Right ventricle myocardium inferior (tissue), 1 donor: ENCODE measurements around the gene SHC3. TPM values are rescaled to one million over a fixed set of nuclear protein-coding genes. Genes with fewer than 3 reads are reported as not detected.

Experiments used
- ATAC-seq: fragments of 200-7000 bp; cut with Tn5 transposase; one replicate; pipeline ENCODE4 v1.9.1; 2020; ENCODE audit warnings: mild to moderate bottlenecking, moderate library complexity
- DNase-seq: peaks from one replicate; pipeline ENCODE4 v3.0.0; 2021; ENCODE audit errors: missing footprints
- intact Hi-C: fragments of 100-400 bp; cut with DNase I; formaldehyde crosslinking; loops from one replicate; pipeline ENCODE4 v1.11.0; 2022
- total RNA-seq: library from RNA; stranded (reverse); fragmentation: NEBNext Ultra II Directional; extraction: Animal tissue kit (Norgen Biotek cat#: 25700); gene quantifications from one replicate; pipeline ENCODE4 v1.2.1, GENCODE V29; 2021
- donor health status: DM: no; HTN: yes; CAD: no; lungs with severe emphysema.

Gene SHC3
- total RNA-seq, 1 donor from 2014 or later, result 1.1 TPM

DNA sequence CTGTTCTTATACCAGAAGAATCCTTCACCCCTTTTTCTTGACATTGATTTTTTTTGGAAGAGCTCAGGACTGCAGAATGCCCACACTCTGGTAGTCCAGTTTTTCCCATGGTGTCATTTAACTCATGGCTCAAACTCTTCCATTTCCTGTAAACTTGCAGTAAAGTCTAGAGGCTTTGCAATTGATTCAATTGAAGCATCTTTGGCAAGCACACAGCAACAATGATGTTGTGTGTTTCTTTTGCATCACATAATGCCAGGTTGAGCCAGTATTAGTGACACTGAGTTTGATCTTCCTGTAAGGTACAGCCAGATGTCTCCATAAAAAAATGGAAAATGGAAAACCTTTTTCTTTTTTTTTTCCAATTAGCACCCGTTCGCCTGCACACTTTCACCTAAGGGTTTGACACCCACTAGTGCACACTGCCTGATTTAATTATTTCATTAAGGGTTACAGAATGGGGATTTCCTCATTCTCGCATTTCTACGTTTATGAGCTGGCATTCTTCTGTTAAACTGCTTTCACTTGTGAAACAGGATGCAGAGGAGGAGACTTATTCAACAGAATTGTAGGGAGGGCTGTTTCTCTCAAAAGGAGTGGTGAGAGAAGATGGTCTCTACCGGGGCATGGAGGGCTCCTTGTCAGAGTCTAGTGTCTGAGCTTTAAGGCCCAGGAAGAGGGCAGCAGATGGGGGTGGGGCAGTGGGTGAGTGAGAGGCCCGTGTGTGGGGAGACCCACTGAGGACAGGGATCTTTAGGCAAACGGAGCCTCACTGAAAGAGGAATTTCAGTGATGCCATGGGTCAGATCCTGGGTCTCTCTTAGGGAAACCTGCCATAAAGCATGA is 189.6 kb downstream of the SHC3 start:
- ATAC-seq, result no peak
- DNase-seq, result no peak
- intact Hi-C loops, result no loop called here

DNA sequence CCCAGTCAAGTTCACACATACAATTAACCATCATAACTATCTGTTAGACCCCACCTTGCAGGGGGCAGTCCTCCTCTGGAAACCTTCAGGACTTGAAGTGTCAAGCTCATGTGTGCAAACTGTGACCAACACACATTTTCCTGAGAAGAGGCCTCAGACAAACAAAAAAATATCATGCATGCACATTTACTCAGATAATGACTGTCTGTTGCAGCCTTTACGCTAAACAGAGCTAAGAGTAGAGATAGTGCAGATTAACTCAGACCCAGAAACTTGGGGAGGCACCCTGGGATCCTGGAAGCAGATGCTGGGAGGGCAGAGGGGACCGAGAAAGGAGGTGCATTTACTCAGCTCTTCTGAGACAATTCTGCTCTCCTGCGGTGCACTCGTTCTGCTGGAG is 191.0 kb downstream of the SHC3 start:
- intact Hi-C loops, result no loop called here
- DNase-seq, result no peak

GRCh38 chr9:88986776-88987175 is 191.8 kb downstream of the SHC3 start:
- no peak for DNase-seq
- intact Hi-C loops, result no loop called here
- no peak for ATAC-seq

More for the DNA sequence above, 191.0 kb downstream of the SHC3 start:
- ATAC-seq, result no peak

GRCh38 chr9:88985616-88986015 is 193.0 kb downstream of the SHC3 start:
- ATAC-seq, result no peak
- intact Hi-C loops, result no loop called here

GRCh38 chr9:88984543-88984883 is 194.1 kb downstream of the SHC3 start:
- intact Hi-C loops, result no loop called here
- ATAC-seq (no peak), DNase-seq (no peak)

More at GRCh38 chr9:88985616-88986015, 193.0 kb downstream of the SHC3 start:
- DNase-seq, result no peak

DNA sequence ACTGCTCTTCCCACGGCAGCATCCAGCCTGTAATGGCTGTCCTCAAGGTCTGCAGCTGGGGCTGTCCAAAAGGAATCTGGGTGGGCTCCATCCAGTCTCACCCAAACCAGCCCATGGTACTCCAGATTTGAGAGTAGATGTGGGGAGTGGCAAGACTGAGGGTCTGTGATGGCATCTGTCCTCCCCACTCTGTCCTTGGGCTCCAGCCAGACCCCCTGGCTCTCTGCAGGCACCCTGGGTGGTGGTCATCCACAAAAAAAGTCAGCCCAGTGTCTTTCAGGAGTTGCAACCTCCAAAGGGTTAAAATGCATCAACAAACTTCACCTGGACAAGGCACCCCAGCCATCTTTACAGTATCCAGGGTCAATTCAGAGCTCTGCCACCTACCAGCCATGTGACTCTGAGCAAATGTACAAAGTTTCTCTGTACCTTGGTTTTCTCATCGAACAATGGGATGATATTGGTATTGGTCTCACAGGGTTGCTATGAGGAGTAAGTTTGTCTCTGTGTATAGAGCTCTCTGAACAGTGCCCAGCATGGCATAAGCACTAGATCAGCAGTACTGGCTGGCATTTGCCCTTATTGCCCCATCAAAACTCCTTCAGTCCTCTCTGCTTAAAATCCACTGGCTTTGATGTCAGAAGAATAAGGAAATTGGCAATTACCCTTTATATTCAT is 194.6 kb downstream of the SHC3 start:
- DNase-seq (no peak), ATAC-seq (no peak)
- intact Hi-C loops, result no loop called here

DNA sequence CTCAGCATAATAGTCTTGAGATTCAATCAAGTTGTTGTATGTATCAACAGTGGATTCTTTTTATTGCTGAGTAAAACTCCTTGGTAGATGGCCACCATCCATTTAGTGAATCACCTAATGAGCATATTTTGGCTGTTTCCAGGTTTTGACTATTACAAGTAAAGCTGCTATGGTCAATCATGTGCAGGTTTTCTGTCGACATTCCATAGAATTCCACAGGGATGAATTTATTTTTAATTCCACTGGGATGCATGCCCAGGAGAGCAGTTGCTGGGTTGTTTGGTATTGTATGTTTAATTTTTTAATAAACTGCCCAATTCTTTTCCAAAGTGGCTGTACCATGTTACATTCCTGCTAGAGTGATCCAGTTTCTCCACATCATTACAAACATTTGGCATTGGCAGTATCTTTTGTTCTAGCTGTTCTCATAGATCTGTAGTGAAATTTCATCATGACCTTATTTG is 197.8 kb downstream of the SHC3 start:
- intact Hi-C loops, result no loop called here
- no peak for ATAC-seq
- DNase-seq, result no peak

DNA sequence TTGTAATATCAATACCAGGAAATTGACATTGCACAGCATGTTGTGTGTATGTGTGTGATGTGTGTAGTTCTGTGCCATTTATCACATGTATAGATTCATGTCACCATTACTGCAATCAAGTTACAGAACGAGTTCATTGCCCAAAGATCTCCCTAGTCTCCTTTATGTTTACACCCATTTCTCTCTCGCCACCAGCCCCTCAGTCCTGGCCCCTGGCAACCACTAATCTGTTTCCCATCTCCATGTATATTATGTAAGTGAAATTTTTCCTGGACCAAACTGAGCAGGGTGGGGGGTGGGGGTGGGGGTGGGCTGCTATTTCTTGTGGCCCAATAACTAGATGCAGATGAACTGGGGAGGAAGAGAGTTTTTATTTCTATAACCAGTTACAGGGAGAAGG is 198.8 kb downstream of the SHC3 start:
- ATAC-seq, result no peak
- no peak for DNase-seq
- intact Hi-C loops, result no loop called here

- intact Hi-C loops, result no loop called here
- DNase-seq (no peak), ATAC-seq (peak; percentile 53)
These were observed 199.6 kb downstream of the SHC3 start for GRCh38 chr9:88979021-88979420.

DNA sequence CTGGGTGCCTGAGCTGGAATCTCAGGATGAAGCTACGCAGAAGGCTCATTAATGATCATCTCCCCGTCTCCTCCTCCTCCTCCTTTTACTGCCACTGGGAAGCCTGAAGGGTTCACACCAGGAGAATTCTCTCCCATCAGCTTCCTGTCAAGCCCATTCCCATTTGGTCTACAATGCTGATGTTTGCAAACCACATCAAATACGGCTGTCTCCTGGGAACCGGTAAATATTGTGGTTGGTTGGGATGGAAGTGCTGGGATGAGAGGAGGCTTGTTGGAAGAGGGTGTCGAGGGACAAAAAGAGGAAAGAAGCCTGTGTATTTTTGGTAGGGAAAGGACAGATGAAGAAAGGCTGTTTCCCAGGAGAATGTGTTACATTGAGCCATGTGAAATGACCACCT is 200.6 kb downstream of the SHC3 start:
- intact Hi-C loops, result no loop called here
- ATAC-seq (peak; percentile 75), DNase-seq (no peak)

GRCh38 chr9:88976890-88977257 is 201.7 kb downstream of the SHC3 start:
- no peak for DNase-seq
- ATAC-seq, result no peak
- intact Hi-C loops, result no loop called here

- DNase-seq (no peak), ATAC-seq (no peak)
- intact Hi-C loops, result no loop called here
These were observed 202.4 kb downstream of the SHC3 start for GRCh38 chr9:88975966-88976889.

DNA sequence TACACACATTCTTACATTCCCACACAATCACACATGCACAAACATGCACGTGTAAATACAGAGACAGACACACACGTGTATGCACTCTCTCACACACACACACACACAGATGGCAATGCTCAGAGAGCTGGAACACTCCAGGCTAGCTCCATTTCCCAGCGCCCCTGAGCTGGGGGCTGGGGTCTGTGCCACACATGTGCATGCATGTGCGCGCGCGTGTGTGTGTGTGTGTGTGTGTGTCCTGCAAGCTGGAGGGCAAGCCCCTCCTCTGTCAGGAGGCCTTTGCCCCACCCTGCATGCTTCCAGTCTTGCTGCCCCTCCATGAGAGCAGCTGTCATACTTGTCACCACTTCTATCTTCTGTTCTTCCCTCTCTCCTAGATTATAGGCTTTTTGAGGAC is 204.0 kb downstream of the SHC3 start:
- ATAC-seq (no peak), DNase-seq (no peak)
- intact Hi-C loops, result no loop called here

DNA sequence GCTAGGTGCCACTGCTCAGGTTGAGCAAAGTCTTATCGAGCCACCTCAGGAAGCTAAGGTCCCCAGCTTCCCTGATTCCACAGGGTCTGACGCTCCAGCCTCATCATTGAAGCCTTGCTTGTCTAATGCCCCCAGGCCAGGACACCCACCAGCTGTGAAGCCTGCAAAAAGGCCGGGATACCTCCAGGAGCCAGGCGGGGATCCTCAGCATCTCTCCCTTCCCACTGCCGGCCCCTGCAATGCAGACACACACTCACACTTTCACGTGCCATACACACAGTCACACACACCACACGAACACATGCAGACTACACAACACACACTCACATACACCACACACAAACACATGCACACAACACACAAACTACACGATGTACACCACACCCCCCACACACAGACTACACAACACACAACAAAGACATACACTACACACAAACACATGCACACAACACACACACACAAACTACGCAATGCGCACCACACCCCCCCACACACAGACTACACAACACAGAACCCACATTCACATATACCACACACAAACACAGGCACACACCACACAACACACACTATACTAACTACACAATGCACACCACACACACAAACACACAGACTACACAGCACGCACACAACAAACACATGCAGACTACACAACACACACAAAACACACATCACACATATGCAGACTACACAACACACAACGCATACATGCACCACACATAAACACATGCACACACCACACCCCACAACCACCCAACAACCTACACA is 205.2 kb downstream of the SHC3 start:
- DNase-seq, result no peak
- no peak for ATAC-seq
- intact Hi-C loops, result no loop called here

- ATAC-seq (no peak), DNase-seq (no peak)
- intact Hi-C loops, result no loop called here
These were observed 206.2 kb downstream of the SHC3 start for GRCh38 chr9:88972401-88972800.

- intact Hi-C loops, result no loop called here
- ATAC-seq (no peak), DNase-seq (no peak)
These were observed 207.3 kb downstream of the SHC3 start for GRCh38 chr9:88971131-88971960.

DNA sequence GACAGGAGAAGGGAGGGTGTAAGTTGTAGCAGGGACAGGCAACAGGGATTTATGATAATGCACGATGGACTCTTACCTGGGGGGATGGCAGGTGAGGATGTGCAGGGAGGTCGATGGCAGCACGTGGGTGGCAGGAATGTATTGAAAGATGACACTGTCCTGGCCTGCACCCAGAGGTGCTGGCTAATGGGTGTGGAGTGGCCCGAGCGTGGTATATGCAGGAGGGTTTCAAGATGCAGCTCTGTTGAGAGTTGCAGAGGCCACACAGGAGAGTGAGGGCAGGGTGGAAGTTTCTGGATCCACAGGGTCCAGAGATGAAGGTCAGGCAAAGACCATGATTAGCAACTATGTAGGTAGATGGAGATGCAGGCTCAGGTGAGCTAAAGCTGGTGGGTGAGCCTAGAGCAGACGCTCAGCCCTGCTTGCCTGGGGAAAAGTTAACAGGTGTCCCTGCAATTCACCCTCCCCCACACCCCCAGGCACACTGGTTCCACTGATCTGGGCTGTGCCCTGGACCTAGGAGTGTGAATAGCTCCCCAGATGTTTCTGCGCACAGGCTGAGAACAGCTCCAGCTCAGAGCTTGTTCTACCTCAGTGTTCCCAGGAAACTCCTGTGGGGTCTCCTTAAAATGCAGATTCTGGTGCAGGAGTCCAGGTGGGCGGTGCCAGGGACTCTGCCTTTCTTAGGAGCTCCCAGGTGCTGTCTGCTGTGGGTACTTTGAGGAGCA is 208.8 kb downstream of the SHC3 start:
- no peak for DNase-seq
- ATAC-seq, result no peak
- intact Hi-C loops, result no loop called here
